Measurements from ENCODE around the gene UVRAG.

Gene UVRAG

DNA sequence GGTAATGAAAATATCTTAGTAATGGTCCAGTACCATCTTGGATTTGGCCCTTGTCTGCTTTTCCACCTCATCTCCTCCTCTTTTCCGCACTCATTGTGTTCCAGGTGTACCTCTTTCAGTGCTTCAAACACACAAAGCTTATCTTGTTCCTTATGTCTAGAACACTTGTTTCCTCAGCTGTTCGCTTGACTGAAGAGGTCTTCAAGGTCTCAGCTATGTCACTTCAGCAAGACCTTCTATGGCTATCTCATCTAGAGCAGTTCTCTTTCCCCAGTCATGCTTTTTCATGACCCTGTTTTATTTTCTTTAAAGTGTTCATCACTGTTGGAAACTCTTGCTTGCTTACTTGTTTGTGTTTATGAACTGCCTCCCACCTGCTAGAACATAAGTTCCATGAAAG is 47.4 kb downstream of the UVRAG start:
- POLR2A ChIA-PET, result no interaction called here
- H3K9me3 ChIP-seq (ENCODE audit: control insufficient read depth, insufficient read depth, low read depth, low read length), result no peaks in the 10 kb centered on the region
- H3K4me1 ChIP-seq (ENCODE audit: control insufficient read depth, insufficient read depth, low read length), result no peaks in the 10 kb centered on the region
- TF ChIP-seq ZNF530 (tag by site-specific recombination; IDR thresholded peaks at IDR 0.05; ENCODE audit: low read depth) (no peak), ZFP3 (tag by site-specific recombination; IDR thresholded peaks at IDR 0.05; ENCODE audit: low read depth) (no peak), ZNF341 (tag by site-specific recombination; IDR thresholded peaks at IDR 0.05; ENCODE audit: low read depth) (no peak), GFI1B (tag by site-specific recombination; IDR thresholded peaks at IDR 0.05) (no peak), ZNF366 (tag by site-specific recombination; conservative IDR thresholded peaks at IDR 0.05) (no peak), ZNF138 (tag by site-specific recombination; IDR thresholded peaks at IDR 0.05; ENCODE audit: borderline replicate concordance) (no peak), ZNF214 (tag by site-specific recombination; IDR thresholded peaks at IDR 0.05; ENCODE audit: borderline replicate concordance) (no peak), IKZF3 (tag by site-specific recombination; IDR thresholded peaks at IDR 0.05) (no peak), ZBTB20 (tag by site-specific recombination; IDR thresholded peaks at IDR 0.05) (no peak), ZBTB44 (tag by site-specific recombination; IDR thresholded peaks at IDR 0.05) (no peak), ZNF292 (tag by site-specific recombination; IDR thresholded peaks at IDR 0.05; ENCODE audit: borderline replicate concordance, low read depth) (no peak), ZNF488 (tag by site-specific recombination; IDR thresholded peaks at IDR 0.05) (no peak), ZSCAN16 (tag by site-specific recombination; IDR thresholded peaks at IDR 0.05) (no peak), PRDM10 (tag by site-specific recombination; IDR thresholded peaks at IDR 0.05) (no peak), MYNN (tag by site-specific recombination; IDR thresholded peaks at IDR 0.05; ENCODE audit: borderline replicate concordance) (no peak), ZNF23 (tag by site-specific recombination; IDR thresholded peaks at IDR 0.05; ENCODE audit: borderline replicate concordance) (no peak), YY2 (tag by site-specific recombination; IDR thresholded peaks at IDR 0.05) (no peak), AEBP2 (tag by site-specific recombination; IDR thresholded peaks at IDR 0.05; ENCODE audit: borderline replicate concordance) (no peak)
- TF ChIP-seq, protein P1, sequence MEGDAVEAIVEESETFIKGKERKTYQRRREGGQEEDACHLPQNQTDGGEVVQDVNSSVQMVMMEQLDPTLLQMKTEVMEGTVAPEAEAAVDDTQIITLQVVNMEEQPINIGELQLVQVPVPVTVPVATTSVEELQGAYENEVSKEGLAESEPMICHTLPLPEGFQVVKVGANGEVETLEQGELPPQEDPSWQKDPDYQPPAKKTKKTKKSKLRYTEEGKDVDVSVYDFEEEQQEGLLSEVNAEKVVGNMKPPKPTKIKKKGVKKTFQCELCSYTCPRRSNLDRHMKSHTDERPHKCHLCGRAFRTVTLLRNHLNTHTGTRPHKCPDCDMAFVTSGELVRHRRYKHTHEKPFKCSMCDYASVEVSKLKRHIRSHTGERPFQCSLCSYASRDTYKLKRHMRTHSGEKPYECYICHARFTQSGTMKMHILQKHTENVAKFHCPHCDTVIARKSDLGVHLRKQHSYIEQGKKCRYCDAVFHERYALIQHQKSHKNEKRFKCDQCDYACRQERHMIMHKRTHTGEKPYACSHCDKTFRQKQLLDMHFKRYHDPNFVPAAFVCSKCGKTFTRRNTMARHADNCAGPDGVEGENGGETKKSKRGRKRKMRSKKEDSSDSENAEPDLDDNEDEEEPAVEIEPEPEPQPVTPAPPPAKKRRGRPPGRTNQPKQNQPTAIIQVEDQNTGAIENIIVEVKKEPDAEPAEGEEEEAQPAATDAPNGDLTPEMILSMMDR (tag by site-specific recombination; IDR thresholded peaks at IDR 0.05), result no peak
- TF ChIP-seq, protein P2, sequence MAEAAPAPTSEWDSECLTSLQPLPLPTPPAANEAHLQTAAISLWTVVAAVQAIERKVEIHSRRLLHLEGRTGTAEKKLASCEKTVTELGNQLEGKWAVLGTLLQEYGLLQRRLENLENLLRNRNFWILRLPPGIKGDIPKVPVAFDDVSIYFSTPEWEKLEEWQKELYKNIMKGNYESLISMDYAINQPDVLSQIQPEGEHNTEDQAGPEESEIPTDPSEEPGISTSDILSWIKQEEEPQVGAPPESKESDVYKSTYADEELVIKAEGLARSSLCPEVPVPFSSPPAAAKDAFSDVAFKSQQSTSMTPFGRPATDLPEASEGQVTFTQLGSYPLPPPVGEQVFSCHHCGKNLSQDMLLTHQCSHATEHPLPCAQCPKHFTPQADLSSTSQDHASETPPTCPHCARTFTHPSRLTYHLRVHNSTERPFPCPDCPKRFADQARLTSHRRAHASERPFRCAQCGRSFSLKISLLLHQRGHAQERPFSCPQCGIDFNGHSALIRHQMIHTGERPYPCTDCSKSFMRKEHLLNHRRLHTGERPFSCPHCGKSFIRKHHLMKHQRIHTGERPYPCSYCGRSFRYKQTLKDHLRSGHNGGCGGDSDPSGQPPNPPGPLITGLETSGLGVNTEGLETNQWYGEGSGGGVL (tag by site-specific recombination; IDR thresholded peaks at IDR 0.05), result no peak
- H3K4me3 ChIP-seq (ENCODE audit: low read depth, low read length), result no peak overlapping the region
- no peak overlapping the region for H3K27ac ChIP-seq (ENCODE audit: extremely low read depth, low read depth, low read length)
- CTCF ChIA-PET, result no interaction called here
- H3K36me3 ChIP-seq (ENCODE audit: control insufficient read depth in 2 of 2, insufficient read depth in 1 of 2, low read length in 2 of 2), result peaks cover 0 to 7% of the 10 kb centered on the region in 2 experiments; a peak in 1 of 3 replicates

All from HEK293 (cell line).